Astrocyte of the hippocampus (primary cell): ENCODE data around the gene IGSF1.

ENCODE experiments used
- DNase-seq: peaks from one replicate; pipeline ENCODE4 v3.0.0; 2011; ENCODE audit warnings: low read depth, low spot score

IGSF1 gene

GRCh38 chrX:131288738-131289511 is at the start of gene IGSF1:
Gene IGSF1, minus strand, starts transcription at chrX:131289306. Its CDS starts 2,632 bp downstream, at chrX:131286674.
- peak; percentile 66 for DNase-seq

DNA sequence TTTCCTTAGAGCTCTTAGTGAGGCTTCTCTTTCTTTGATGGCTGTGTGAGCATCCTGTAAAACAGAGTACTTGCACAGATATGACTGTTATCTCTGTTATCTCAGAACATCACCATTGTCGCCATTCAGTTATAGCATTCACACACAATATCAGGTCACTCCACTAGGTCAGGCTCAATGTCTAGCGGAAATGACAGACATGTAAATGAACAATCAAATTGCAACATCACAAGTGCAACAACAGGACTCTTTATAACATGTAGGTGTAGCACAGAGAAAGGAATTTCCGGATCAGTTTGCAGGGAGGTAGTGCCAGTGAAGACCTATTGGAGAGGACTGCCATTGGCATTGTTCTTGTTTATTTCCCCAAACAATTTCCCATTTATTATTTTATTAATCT is 43.2 kb upstream of the IGSF1 start:
- no peak for DNase-seq

DNA sequence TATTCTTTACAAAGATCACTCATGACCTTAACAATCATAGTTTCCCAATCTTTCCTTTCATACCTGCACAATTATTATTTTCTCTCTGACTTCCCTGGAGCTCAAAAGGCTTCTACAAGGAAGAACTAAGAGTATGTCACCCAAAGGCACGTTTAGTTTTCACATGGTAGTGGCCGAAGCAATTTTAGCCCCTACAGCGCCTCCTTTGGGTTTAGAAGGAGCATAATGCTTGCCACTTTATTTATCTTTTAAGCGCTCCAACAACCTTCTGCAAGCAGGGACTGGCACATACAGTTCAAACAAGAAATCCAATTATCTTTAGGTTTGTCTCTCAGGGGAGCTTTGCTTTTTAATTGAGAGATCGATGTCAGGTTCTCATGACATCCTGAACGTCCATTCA is 42.0 kb upstream of the IGSF1 start:
- no peak for DNase-seq

GRCh38 chrX:131330735-131331134 is 41.6 kb upstream of the IGSF1 start:
- DNase-seq: no peak

GRCh38 chrX:131322651-131323050 is 33.5 kb upstream of the IGSF1 start:
- peak; percentile 32 for DNase-seq

GRCh38 chrX:131317326-131317725 is 28.2 kb upstream of the IGSF1 start:
- DNase-seq: no peak

DNA sequence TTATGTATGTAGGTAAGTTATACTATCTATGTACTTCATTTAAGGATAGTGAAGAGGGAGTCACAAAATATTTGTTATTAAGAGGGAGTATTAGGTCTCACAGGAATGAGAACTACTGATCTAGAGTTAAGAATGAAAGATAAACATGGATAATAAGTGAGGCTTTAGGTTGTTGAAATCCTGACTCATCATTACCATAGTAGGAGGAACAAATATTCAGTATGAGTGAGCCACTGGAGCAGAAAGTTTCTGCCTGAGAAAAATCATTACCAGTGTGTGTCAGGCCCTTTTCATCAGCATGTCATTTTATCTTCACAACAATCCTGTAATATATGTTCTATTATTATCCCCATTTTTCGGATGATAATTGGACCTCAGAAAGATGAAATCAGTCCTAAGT is 27.2 kb upstream of the IGSF1 start:
- DNase-seq: no peak

- no peak for DNase-seq
Measured at GRCh38 chrX:131308980-131309379, 19.9 kb upstream of the IGSF1 start.

- peak; percentile 56 for DNase-seq
Measured at GRCh38 chrX:131306601-131307000, 17.5 kb upstream of the IGSF1 start.

GRCh38 chrX:131305926-131306325 is 16.8 kb upstream of the IGSF1 start:
- peak; percentile 19 for DNase-seq

GRCh38 chrX:131302701-131303100 is 13.6 kb upstream of the IGSF1 start:
- no peak for DNase-seq

- DNase-seq: no peak
Measured at GRCh38 chrX:131301155-131301554, 12.0 kb upstream of the IGSF1 start.

DNA sequence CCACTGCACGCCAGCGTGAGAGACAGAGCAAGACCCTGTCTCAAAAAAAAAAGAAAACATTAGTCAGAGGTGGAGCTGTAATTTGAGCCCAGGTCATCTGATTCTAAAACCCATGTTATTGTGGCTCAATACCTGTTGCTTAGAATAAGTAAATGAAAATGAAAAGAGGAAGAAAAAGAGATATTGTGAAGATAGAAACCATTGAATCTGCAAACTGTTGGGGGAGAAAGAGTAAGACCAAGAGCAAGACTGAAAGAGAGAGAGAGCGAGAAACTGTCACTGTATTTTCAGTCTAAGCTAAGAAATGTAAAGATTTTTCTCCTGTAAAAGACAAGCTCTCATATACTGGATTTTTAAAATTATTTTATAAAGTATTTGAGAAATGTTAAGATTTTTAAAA is 9.7 kb upstream of the IGSF1 start:
- no peak for DNase-seq

- no peak for DNase-seq
Measured at GRCh38 chrX:131298036-131298435, 8.9 kb upstream of the IGSF1 start.

- DNase-seq: no peak
Measured at GRCh38 chrX:131289527-131289926, 421 bp upstream of the IGSF1 start.

DNA sequence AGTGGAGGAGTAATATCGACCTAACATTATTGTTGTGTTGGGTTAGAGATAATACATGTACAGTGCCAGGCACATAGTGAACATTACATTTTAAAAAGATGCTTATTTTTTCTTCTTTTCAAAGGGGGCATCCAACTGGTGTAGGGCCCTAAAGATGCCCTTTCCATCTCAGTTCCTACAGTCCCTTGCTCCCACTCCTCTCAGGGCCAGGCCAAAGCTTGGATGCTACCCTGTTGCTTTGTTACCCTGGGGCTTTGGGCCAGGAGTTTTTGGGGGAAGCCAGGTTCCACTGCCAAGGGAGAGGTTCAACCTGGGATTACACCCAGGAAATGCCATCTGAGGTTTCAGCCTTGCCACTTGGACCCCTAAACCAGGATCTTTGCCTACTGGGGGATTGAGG is 918 bp downstream of the IGSF1 start:
- DNase-seq: no peak

- no peak for DNase-seq
Measured at GRCh38 chrX:131287560-131288179, 1.4 kb downstream of the IGSF1 start.

DNA sequence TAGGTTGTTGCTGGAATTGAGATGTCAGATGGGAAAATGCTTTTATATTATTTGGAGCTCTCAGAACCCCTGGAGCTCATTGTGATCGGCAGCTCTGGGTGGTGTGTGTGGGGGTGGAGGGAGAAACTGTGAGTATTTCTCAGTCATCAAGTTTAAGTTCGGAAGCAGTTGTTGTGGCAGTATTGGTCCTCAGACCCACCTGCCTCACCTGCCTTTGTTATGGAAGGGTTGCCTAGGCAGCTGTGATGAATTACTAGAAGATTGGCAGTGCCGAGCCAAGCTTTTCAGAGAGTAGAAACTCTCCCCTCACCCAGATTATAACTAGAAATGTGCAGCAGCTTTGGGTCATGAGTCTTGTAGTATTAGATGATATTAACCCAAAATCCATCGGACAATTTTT is 9.5 kb downstream of the IGSF1 start:
- no peak for DNase-seq

DNA sequence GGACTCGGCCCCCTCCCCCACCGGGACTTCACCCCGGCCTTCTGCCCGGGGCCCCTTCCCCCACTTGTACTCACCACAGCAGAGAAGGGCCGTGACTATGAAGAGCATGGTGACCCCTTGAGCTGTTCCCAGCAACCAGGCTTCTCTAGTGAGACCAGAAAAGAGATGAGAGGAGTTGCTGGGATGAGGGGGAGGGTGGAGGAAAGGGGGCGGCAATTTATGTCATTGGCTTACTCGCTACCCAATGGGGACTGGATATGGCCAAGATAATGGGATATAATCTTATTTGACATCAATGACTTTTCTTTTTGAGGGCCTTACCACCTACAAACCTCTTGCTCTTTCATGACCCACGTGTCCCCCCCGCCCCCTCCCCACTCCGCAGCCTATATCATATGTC is 9.9 kb downstream of the IGSF1 start:
- no peak for DNase-seq

- no peak for DNase-seq
Measured at GRCh38 chrX:131277543-131278136, 11.5 kb downstream of the IGSF1 start.

DNA sequence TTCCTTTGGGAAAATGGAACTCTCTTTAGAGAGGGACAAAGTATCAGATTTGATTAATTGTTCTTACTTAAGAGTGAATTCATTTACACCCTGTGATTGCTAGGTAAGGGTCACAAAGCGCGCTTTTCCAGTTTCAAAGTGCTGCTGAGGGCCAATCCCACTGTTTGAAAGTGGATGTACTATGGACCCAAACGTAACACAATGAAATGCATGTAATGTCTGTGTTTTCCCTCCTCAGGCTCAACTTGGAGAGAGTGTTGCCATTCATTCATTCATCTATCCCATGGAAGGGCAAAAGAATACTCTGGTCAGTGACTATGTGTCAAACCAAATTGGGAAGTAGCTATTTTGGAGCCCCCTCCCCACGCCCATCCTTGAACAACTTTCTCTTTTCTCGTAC is 16.1 kb downstream of the IGSF1 start:
- DNase-seq: no peak

- no peak for DNase-seq
Measured at GRCh38 chrX:131271826-131272225, 17.3 kb downstream of the IGSF1 start.

GRCh38 chrX:131271274-131271673 is 17.8 kb downstream of the IGSF1 start:
- DNase-seq: no peak
